ENCODE results near the gene KLHL30.

The KLHL30 gene

GRCh38 chr2:238121511-238122286 lies 16.8 kb upstream of the KLHL30 start:
- DNase-seq, result no peak

GRCh38 chr2:238122287-238123217 lies 15.9 kb upstream of the KLHL30 start:
- no peak for DNase-seq

DNA sequence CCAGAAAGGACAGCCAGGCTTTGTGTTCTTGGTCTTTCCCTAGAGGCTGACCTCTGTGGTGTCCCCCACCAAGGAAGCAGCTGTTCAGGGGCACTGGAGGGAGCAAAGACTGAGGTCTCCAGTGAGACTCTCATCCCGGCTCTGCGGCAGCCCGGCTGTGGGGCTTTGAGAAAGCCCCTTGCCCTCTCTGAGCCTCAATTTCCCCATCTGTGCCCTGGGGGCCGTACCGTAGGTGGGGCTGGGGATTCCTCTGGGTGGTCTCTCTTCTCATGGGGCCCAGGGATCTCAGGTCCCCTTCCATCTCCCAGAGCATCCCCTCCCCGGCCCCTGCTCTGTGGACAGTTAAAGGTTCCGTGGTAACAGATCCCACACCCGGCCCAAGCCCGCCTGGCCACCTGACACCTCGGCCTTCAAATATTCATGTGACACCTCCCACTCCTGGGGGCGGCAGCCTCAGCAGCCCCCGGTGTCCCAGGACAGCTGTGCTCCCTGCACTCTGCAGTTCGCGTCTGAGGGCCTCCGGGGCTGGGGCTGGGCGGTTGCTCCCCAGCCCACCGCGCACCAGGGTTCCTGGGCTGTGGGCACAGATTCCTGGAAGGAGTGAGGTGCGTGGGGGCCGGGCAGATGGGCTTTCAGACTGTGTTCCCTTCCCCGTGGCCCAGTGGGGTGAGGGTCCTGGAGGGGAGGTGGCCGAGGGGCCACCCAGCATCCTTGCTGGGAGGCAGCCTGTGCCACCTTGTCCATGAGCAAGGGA lies 15.1 kb upstream of the KLHL30 start:
- no peak for DNase-seq

DNA sequence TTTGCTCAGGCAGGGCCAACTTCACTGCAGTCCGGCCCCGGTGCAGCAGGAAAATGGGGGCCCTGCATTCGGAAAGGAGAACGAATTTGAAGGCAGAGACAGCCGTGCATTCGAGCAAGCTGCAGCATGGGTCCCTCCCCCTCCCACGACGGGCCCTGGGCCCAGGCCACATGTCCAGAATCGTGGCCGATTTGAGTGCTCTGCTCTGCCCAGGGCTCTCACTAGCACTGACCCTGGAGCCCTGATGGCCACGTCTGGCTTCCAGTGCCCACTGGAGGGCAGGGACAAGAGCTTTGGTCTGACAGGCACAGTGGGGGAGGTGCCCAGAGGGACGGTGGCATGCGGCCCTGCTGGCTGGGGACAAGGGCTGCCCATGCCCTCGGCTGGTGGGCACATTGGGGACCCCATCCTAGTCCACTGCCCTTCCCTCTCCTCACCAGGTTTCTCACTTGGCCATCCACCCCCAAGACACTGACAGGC lies 14.4 kb upstream of the KLHL30 start:
- DNase-seq, result no peak

- no peak for DNase-seq
These were observed 13.9 kb upstream of the KLHL30 start for GRCh38 chr2:238124488-238125126.

DNA sequence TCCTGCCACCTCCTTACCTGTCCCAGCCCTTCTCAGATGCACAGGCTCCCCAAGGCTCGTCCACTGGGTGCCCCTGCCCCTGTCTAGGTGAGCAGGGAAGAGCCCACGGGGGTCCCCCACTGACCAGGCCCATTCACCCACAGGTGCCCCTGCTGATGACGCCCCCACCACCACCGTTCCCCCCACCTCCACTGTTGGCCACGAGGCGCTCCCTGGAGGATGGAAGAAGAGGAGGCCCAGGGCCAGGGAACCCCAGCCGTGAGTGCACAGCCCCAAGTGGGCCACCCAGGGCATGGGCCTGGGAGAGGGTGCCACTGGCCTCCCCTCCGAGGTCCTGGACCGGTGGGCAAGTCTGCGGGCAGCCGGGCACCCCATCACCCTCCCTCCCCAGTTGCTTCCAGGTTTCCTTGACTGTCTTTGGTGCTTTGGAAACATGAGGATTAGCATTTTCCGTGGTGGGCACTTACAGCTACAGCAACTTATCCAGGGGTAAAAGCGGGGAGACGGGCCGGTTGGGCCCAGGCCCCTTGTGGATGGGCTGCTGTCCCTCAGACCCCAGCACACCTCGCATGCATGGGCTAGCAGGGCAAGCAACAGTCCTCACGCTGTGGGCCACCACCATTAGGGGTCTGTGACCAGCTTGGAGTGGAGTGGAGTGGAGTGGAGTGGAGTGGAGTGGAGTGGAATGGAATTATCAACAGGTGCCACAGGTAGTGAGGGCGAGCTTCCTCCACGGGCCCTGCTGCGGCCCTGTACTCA lies 13.2 kb upstream of the KLHL30 start:
- no peak for DNase-seq

- DNase-seq, result no peak
These were observed 12.1 kb upstream of the KLHL30 start for GRCh38 chr2:238126338-238126737.

GRCh38 chr2:238126775-238127164 lies 11.7 kb upstream of the KLHL30 start:
- no peak for DNase-seq

- no peak for DNase-seq
These were observed 11.1 kb upstream of the KLHL30 start for GRCh38 chr2:238127165-238128060.

DNA sequence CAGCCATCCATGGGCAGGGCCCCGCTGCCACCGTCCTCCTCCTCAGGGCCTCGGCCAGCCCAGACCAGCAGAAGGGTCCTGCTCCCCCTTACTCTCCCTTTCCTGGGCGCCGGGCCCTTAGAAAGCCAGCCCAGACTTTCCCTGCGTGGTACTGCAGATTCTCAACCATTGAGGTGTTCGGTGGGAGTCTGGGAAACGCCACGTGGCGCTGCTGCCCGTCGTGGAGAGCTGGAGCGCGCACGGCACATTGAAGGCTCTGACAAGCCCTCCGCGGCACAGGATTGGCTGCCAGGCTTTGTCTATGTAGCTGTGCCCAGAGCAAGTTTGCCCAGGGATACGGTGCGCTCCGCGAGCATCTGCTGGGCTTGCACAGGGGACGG lies 10.4 kb upstream of the KLHL30 start:
- no peak for DNase-seq

DNA sequence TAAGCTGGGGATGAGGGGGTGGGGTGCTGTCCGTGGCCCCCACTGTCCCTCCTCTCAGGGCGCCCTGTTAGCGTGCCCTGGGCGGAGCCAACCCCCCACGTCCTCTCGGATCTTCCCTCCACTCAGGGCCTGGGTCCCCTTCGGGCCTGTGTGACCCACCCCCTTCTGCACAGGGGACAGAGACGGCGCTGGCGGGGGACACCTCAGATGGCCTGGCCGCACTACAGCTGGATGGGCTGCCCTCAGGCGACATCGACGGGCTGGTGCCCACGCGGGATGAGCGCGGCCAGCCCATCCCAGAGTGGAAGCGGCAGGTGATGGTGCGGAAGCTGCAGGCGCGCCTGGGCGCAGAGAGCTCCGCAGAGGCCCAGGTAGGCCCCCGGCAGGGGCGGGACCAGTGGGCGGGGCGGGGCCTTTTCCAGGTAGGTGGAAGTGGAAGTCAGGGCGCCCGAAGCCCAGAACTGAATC lies 9.9 kb upstream of the KLHL30 start:
- no peak for DNase-seq

- DNase-seq, result no peak
These were observed 9.1 kb upstream of the KLHL30 start for GRCh38 chr2:238129166-238130010.

GRCh38 chr2:238130111-238130695 lies 8.3 kb upstream of the KLHL30 start:
- no peak for DNase-seq

- DNase-seq, result no peak
These were observed 7.5 kb upstream of the KLHL30 start for GRCh38 chr2:238130696-238131628.

GRCh38 chr2:238131761-238132462 lies 6.6 kb upstream of the KLHL30 start:
- DNase-seq, result no peak

- DNase-seq, result no peak
These were observed 5.7 kb upstream of the KLHL30 start for GRCh38 chr2:238132463-238133450.
